HepG2 (cell line): ENCODE data around the gene ATP10A.

Source experiments
- EZH2 ChIP-seq: conservative IDR thresholded peaks from 2 replicates; pipeline ENCODE4 v1.6.1; 2012; ENCODE audit warnings: mild to moderate bottlenecking, low read depth, low read length, moderate library complexity
- MBNL3 ChIP-seq: fragments of 250-450 bp; sonication (Bioruptor Pico); conservative IDR thresholded peaks from 2 replicates; pipeline ENCODE4 v1.8.0; 2022; ENCODE audit warnings: mild to moderate bottlenecking, inconsistent platforms
- MIXL1 ChIP-seq: IDR thresholded peaks from 2 replicates; pipeline ENCODE4 v1.6.1; 2016
- POLR2A ChIP-seq, 2 experiments: IDR thresholded peaks; 2 replicates each; pipeline ENCODE4 v1.6.1; 2011; ENCODE audit warnings: low read depth in 2 of 2, low read length in 2 of 2, mild to moderate bottlenecking in 1 of 2, moderate library complexity in 1 of 2; ENCODE audit not compliant: insufficient read depth in 1 of 2

- no peak for TF ChIP-seq POLR2A (IDR thresholded peaks at IDR 0.05; ENCODE audit: insufficient read depth in 1 of 2, low read depth in 2 of 2, low read length in 2 of 2)
- no peak for TF ChIP-seq MBNL3 (CRISPR knock-in tag)
- no peak for TF ChIP-seq MIXL1 (CRISPR knock-in tag)
- no peak for TF ChIP-seq EZH2
Measured at GRCh38 chr15:25870938-25871337, 7.8 kb upstream of the ATP10A start.
